HG03521 (cell line): ENCODE measurements around the gene SYNPO2.
"Not testable (repeated sequence)": the region's sequence is repeated elsewhere in the genome, so short reads cannot be mapped to it uniquely, and the experiment has no call there.

Source experiments
- ATAC-seq: cut with Tn5 transposase; IDR thresholded peaks from one replicate; pipeline ENCODE4 v1.9.1; 2021; ENCODE audit warnings: mild to moderate bottlenecking, moderate library complexity; ENCODE audit not compliant: unreplicated experiment

SYNPO2 gene

GRCh38 chr4:118972167-118972566, 83.5 kb downstream of the SYNPO2 start:
- ATAC-seq = no peak

GRCh38 chr4:118973295-118973694, 84.6 kb downstream of the SYNPO2 start:
- ATAC-seq = no peak

DNA sequence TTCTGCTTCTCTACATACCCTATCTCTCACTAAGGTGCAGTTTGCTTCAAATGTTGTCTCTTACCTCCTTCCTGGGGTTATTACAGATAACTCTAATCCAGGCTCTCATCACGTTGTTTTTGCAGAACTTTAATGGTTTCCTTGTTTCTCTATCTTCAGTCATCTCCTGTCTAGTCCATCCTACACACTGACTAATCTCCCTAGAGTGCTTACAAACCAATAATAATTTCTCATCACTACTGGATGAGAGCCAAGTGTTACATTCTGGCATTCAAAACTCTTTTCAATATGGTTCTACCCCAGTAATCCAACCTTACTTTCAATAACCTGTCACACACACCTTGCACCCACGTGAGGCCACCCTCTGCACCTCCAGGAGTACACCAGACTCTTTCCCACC, 86.1 kb downstream of the SYNPO2 start:
- ATAC-seq = no peak

DNA sequence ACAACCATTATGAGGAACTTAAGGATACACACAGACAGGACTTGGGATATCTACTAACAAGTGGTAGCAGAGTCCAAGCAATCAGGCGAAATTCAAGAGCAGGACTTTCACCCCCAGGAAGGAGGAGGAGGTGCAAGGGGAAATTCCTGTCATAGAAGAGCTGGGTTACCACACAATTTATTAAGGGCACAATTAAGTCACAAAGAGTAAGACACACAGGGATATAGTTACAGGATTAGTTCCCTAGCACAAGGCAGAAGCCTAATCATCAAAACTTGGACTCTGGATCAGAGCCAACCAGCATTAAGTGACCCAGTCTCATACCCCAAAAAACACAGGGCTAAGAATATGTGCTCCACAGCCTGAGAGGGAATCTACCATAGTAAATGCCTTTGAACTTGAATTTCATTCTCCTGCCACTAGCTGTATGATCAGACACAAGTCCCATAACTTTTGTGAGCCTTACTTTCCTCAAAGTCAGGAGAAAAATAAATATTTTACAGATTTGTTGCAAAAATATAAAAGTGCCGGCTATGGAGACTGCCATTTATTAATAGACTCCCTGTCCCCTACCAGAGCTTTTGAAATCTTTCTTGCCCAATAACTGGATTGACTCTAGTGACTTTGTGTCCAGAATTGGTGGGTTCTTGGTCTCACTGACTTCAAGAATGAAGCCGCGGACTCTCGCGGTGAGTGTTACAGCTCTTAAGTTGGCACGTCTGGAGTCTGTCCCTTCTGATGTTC, 87.0 kb downstream of the SYNPO2 start:
- no peak for ATAC-seq

DNA sequence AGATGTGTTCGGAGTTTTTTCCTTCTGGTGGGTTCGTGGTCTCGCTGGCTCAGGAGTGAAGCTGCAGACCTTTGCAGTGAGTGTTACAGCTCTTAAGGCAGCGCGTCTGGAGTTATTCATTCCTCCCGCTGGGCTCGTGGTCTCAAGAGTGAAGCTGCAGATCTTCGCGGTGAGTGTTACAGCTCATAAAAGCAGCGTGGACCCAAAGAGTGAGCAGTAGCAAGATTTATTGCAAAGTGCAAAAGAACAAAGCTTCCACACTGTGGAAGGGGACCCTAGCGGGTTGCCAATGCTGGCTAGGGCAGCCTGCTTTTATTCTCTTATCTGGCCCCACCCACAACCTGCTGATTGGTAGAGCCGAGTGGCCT, 87.5 kb downstream of the SYNPO2 start:
- ATAC-seq = not testable (repeated sequence)

DNA sequence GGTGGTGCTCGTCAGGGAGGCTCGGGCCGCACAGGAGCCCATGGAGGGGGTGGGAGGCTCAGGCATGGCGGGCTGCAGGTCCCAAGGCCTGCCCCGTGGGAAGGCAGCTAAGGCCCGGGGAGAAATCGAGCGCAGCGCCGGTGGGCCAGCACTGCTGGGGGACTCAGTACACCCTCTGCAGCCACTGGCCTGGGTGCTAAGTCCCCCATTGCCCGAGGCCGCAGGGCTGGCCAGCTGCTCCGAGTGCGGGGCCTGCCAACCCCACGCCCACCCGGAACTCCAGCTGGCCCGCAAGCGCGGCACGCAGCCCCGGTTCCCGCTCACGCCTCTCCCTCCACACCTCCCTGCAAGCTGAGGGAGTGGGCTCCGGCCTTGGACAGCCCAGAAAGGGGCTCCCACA, 88.4 kb downstream of the SYNPO2 start:
- ATAC-seq = not testable (repeated sequence)

- ATAC-seq = no peak
Observed at GRCh38 chr4:118979712-118980111, 91.1 kb downstream of the SYNPO2 start.

GRCh38 chr4:118981171-118981838, 92.7 kb downstream of the SYNPO2 start:
- no peak for ATAC-seq

DNA sequence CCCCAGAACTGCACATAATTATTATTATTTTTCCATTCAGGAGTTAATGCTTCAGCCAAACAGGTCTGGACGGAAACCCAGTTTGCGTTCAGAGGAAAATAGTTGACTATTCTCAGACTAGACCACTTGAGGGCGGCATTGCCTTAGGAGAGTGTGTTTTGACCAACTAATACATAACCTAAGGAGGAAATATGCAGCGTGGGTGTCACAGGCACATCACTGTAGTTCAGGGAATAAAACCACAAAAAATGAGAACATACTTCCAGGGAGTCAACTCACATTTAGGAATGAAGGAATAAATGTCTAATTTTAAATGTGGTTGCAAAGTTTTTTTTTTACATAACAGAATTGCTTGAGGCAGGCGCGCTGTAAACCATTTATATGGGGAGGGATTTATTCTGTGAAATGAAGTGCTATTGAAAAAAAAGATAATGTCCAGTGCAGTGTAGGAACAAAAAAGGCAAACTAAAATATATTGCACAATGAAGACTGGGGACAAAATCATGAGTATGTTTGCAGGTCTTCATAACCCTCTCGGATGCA, 93.3 kb downstream of the SYNPO2 start:
- no peak for ATAC-seq

DNA sequence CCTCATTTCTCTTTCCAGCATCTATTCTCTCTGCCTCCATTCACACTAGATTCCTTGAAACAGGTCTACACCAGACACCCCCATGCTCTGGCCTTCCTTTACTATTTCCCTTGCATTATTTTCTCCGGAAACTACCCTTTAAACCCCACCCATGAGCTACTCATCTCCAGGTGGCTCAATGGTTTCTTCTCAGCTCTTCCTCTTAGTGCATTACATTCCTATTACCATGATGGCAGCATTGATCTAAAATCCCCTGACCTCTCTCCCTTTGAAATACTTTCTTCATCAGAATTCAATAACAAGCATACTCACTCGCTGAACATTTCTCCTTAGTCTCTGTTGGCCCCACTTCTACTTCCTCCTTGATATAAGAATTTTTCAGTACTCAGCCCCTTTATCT, 94.6 kb downstream of the SYNPO2 start:
- ATAC-seq = no peak

DNA sequence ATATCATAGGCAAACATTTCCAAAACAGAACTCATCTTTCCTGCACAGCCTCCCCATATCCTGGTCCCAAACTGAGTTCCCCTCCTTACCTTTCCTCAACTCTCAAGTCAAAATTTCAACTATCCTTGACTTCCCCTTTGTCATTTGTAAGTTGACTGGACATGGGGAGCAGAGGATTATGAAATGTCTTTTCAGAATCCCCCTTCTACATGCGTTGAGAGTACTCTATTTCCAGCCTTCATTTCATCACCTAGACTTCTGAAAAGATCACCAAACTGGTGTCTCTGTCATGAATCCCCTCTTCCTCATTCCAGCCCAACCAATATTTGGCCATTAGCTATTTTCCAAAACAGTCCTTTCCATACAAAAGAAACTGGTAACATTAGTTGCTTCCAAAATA, 95.2 kb downstream of the SYNPO2 start:
- no peak for ATAC-seq

GRCh38 chr4:118985170-118986000, 96.7 kb downstream of the SYNPO2 start:
- no peak for ATAC-seq

GRCh38 chr4:118987959-118988634, 99.4 kb downstream of the SYNPO2 start:
- no peak for ATAC-seq

DNA sequence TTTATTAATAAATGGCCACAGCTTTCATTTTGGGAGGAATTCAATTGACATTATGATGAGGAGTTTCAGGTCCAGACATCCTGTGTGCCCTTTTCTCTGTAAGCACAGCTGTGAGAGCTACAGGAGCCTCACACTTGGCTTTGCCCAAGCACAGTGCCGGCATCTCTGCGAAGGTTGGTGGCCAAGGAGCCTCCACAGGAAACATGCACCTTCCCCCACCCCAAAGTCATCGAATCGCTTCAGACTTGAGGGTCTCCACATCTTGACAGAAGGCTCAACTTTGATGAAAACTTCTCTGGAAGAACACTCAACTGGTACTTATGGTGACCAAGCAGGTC, 100.0 kb downstream of the SYNPO2 start:
- ATAC-seq = no peak

DNA sequence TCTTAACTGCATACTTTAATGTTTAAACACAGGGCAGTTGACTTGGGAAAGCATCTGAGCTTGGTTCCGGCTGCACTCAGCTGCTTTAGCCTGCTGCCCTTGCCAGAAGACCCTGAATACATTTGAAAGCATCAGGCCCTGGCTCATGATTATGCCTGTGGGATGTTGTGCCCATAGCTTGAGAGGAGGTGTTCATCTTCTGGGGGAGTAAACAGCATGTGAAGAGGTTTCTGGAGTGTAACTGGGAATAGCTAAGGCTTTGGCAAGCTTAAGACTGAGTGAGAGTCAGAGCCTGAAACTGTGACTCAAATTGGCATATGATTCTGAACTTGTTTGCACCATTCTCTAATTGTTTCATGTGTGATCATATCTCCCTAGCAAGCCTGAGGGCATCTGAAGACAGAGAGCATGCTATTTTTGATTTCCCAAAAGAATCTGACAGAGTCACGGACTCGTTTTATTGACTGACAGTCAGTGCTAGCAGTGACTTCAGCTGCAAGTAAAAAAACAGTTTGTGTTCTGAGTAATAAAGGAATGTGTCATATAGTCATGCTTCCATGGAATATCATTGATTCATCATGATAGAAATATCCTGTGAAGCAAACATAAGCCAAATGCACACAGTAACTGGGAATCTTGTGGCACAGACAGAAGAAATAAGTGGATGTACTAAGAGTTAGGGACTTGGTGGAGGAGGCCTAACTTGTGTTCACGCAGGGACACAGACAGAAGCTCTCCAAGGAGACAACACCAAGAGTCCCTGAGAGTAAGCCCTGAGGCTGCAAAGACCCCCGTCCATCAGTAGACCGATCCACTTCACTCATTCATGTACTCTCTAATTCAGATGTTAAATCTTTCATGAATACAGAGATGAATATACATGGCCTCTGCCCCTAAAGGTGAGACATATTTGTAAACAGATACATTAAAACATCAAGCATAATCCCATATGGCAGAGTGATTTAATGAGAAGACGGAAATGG, 100.7 kb downstream of the SYNPO2 start:
- no peak for ATAC-seq

GRCh38 chr4:118991686-118992085, 103.0 kb downstream of the SYNPO2 start:
- ATAC-seq = no peak

GRCh38 chr4:118992149-118992548, 103.5 kb downstream of the SYNPO2 start:
- ATAC-seq = no peak

DNA sequence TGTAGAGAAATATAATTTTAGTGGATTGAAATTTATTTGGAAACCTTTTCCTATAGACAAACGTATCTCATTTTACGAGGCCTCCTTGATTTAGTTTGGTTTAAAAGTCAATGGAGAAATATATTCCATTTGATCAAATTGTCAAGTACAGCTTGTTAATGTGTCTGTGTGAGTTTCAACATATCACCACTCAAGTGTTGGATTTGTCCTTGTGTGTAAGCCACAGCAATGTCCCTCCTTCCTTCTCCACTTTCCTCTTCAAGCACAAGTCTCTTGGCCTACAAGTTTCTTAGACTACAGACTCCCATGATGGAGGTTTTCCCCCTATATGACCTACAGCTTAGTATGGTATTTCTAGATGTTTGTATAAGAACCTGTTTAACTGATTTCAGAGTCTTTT, 104.7 kb downstream of the SYNPO2 start:
- no peak for ATAC-seq

GRCh38 chr4:118994030-118994429, 105.4 kb downstream of the SYNPO2 start:
- no peak for ATAC-seq
